HepG2 (cell line): ENCODE results near the gene OR4D9. TPM values are rescaled to one million over a fixed set of nuclear protein-coding genes. Genes with fewer than 3 reads are reported as not detected.

Experiments used
- AHDC1 ChIP-seq: sonication (generic); formaldehyde crosslinking; IDR thresholded peaks from 2 replicates; pipeline ENCODE4 v1.5.1; 2020; ENCODE audit warnings: mild to moderate bottlenecking, missing genetic modification reagents, borderline replicate concordance
- BHLHE40 ChIP-seq: IDR thresholded peaks from 2 replicates; pipeline ENCODE4 v1.6.1; 2011; ENCODE audit warnings: low read length, improper control_type of control experiment
- GTF2F1 ChIP-seq: fragments of 150-350 bp; IDR thresholded peaks from 2 replicates; pipeline ENCODE4 v1.6.1; 2014; ENCODE audit warnings: low read length
- HOXA3 ChIP-seq: sonication (generic); formaldehyde crosslinking; IDR thresholded peaks from 2 replicates; pipeline ENCODE4 v1.5.0; 2020; ENCODE audit warnings: missing genetic modification reagents
- IRX3 ChIP-seq: sonication (generic); formaldehyde crosslinking; IDR thresholded peaks from 2 replicates; pipeline ENCODE4 v1.8.1; 2023; ENCODE audit warnings: mild to moderate bottlenecking, low read depth, missing genetic modification reagents, borderline replicate concordance
- NFE2L1 ChIP-seq: sonication (generic); formaldehyde crosslinking; IDR thresholded peaks from 2 replicates; pipeline ENCODE4 v1.4.0; 2020; ENCODE audit warnings: missing genetic modification reagents, mild to moderate bottlenecking, borderline replicate concordance
- SKIL ChIP-seq: sonication (generic); formaldehyde crosslinking; IDR thresholded peaks from 2 replicates; pipeline ENCODE4 v1.8.0; 2022; ENCODE audit warnings: missing genetic modification reagents, mild to moderate bottlenecking, moderate library complexity, borderline replicate concordance
- TFDP1 ChIP-seq: IDR thresholded peaks from 2 replicates; pipeline ENCODE4 v1.6.1; 2016; ENCODE audit warnings: missing compliant biosample characterization, missing genetic modification reagents, borderline replicate concordance
- USF2 ChIP-seq, 2 experiments: sonication (generic) in 1 of 2; formaldehyde crosslinking in 1 of 2; IDR thresholded peaks; 2 replicates each; pipeline versions ENCODE4 v1.5.1 to v1.6.1; 2011 to 2020; ENCODE audit warnings: borderline replicate concordance in 1 of 2, low read depth in 1 of 2, low read length in 1 of 2, mild to moderate bottlenecking in 1 of 2, missing genetic modification reagents in 1 of 2, moderate library complexity in 1 of 2
- ZNF546 ChIP-seq: sonication (generic); formaldehyde crosslinking; conservative IDR thresholded peaks from 2 replicates; pipeline ENCODE4 v1.8.1; 2023; ENCODE audit warnings: mild to moderate bottlenecking, missing genetic modification reagents
- ZNF605 ChIP-seq: sonication (generic); formaldehyde crosslinking; IDR thresholded peaks from 2 replicates; pipeline ENCODE4 v1.8.0; 2022; ENCODE audit warnings: mild to moderate bottlenecking, missing genetic modification reagents
- ZNF839 ChIP-seq: sonication (generic); formaldehyde crosslinking; IDR thresholded peaks from 2 replicates; pipeline ENCODE4 v1.4.0; 2020; ENCODE audit warnings: missing genetic modification reagents, mild to moderate bottlenecking, borderline replicate concordance
- ZSCAN31 ChIP-seq: sonication (generic); formaldehyde crosslinking; IDR thresholded peaks from 2 replicates; pipeline ENCODE4 v1.5.0; 2020; ENCODE audit warnings: low read depth, mild to moderate bottlenecking, missing genetic modification reagents
- polyA plus RNA-seq, 8 experiments: library from polyadenylated mRNA; depleted of rRNA in 3 of 8; stranded (reverse) in 7 of 8; unstranded in 1 of 8; fragments of >200 nt; fragmentation: Illumina TruSeq in 4 of 8; extraction: Trizol in 4 of 8; gene quantifications; 2 replicates each; pipeline versions ENCODE4 v1.2.1 to v1.2.3, GENCODE V29; 2011 to 2016; ENCODE audit warnings: low read depth in 4 of 8, missing spikeins in 1 of 8, mixed read lengths in 1 of 8; ENCODE audit not compliant: insufficient read depth in 1 of 8
- total RNA-seq, 5 experiments: library from RNA; depleted of rRNA; stranded (reverse); fragments of >200 nt; fragmentation: Illumina TruSeq; extraction: Trizol; gene quantifications; 2 replicates each; pipeline ENCODE4 v1.2.3, GENCODE V29; 2016; ENCODE audit warnings: low read depth in 1 of 5

Gene OR4D9
- total and polyA plus RNA-seq, 2 of the 13 experiments (the other 11 are each of a cell fraction or from before 2014, with no cell fraction given): not detected

- TF ChIP-seq USF2 (IDR thresholded peaks at IDR 0.05; ENCODE audit: low read depth, low read length) (no peak), USF2 (CRISPR knock-in tag; IDR thresholded peaks at IDR 0.05; ENCODE audit: borderline replicate concordance) (no peak), TFDP1 (CRISPR knock-in tag) (peak; percentile 83; the same call in 1 of the 2 replicates), SKIL (CRISPR knock-in tag) (no peak; the same call in 1 of the 2 replicates), ZNF546 (CRISPR knock-in tag) (peak; percentile 92; the same call in 1 of the 2 replicates), AHDC1 (CRISPR knock-in tag) (peak; percentile 51; the same call in 1 of the 2 replicates), ZNF605 (peak; percentile 67; the same call in 1 of the 2 replicates), IRX3 (CRISPR knock-in tag) (0 out of 2 replicates have a peak, but pooled peaks have one; percentile 40), BHLHE40 (peak; percentile 27; the same call in 1 of the 2 replicates), ZSCAN31 (CRISPR knock-in tag) (peak; percentile 92; the same call in 1 of the 2 replicates), GTF2F1 (no peak), HOXA3 (0 out of 2 replicates have a peak, but pooled peaks have one; percentile 58), NFE2L1 (CRISPR knock-in tag) (no peak), ZNF839 (no peak)
These were observed 39.1 kb downstream of the OR4D9 start (continued) for GRCh38 chr11:59550368-59550841.
